GM18502 (cell line): ENCODE data around the gene TCF19.
A peak's percentile ranks its signal among the peaks of the same experiment; 100 is the strongest.

Experiments used
- ATAC-seq: cut with Tn5 transposase; IDR thresholded peaks from one replicate; pipeline ENCODE4 v1.9.1; 2021; ENCODE audit warnings: mild to moderate bottlenecking; ENCODE audit not compliant: unreplicated experiment, poor library complexity

TCF19 gene

DNA sequence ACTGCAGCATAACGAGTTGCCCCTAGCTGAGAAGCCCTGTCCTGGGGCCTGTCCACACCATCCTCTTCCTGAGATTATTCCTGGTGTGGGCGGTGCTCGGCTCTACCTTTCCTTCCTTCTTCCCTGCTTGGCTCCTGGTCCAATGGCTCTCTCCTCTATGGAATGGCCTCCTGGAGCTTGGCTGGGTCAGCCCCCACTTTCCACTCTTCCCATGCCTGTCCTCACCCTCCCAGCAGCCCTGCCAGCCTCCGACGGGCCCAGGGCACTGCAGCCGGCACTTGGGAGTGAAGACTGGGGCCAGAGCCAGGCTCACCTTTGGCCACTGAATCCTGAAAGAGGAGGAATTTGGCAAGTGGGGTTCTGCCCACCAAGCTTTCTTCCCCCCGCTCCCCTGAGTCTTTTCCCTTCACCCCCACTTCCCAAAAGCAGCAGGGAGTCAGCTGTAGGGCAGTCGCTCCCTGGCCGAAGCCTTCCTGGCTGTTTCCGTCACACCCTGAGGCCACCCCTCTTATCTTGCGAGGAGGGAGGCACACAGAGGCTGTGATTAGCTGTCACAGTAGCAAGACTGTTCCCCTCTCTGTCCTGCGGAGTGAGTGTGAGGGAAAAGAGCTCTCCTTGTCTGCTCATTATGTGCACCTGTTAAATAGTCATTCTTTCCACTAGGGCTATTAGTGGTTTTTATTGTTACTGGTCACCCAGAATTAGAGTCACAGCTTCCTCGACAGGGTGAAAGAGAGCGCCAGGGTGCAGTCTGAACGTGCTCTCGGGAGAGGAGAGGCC lies 31.8 kb upstream of the TCF19 start:
- no peak for ATAC-seq

DNA sequence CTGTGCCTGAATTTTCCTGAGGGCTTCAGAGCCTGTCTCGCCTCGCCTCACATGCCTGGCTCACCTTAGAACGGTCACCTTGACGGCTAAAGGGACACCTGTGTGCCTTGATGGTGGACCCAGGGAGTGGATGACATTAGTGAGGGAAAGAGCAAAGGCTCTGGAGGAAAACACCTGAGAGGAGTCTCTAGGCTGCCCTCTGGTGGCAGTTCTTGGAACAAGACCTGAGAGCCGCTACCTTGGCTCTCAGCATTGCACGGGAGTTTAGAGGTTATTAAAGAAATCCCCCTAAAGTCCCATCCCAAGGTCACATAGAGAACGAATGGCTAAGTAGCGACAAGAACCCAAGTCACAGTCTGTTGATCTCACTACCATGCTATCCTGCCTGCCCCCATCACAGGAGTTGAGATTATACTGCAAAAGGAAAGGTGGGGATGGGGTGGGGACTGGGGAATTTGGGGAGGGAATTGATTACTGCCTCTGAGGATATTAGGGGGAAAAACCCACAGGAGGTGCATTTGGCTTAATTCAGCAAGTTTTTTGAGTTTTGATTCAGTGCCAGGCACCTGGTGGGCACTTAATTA lies 30.2 kb upstream of the TCF19 start:
- ATAC-seq, result no peak

DNA sequence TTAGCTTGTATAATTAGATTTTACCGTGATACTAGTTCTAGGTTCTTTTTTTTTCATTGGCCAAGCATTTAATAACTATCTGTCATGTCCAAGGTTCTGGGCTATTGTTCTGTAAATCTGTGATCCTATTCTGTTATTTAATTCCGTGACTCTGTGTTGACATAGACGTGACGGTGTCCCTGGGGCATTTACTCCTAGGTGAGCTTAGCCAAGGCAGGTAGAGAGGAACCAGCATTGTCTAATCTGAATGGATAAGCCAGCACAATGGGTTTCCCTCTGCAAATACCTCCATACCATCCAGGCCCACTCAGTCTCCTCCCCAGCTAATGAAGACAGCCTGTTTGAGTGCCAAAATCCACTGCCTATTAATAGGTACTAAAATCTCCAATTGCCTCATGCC lies 29.3 kb upstream of the TCF19 start:
- ATAC-seq, result no peak

DNA sequence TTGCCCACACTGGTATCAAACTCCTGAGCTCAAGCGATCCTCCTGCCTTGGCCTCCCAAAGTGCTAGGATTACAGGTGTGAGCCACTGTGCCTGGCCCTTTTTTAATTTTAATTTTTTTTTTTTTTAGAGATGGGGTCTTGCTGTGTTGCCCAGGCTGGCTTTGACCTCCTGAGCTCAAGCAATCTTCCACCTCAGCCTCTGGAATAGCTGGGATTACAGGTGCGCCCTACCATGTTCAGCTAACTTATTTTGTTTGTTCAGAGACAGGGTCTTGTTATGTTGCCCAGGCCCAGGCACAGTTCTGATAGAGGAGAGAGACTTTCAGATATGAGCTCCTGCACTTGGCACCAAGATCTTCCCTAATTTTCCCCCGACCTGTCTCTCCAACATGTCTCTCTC lies 27.6 kb upstream of the TCF19 start:
- no peak for ATAC-seq

DNA sequence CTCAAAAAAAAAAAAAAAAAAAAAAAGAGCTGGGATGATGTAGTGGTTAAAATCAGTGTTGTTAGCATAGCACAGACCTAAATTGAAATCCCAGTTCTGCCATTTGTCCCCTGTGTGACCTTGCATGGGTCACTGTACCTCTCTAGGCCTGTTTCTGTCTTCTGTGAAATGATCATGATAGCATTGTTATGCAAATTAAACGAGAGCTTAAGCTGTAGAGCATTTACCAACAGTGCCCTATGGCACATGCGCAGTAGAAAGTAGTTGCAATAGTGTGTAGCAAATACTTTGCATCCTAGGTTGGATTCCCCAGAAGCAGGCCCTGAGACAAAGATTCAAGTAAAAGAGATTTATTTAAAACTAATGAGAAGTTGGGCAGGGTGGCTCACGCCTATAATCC lies 26.8 kb upstream of the TCF19 start:
- no peak for ATAC-seq

DNA sequence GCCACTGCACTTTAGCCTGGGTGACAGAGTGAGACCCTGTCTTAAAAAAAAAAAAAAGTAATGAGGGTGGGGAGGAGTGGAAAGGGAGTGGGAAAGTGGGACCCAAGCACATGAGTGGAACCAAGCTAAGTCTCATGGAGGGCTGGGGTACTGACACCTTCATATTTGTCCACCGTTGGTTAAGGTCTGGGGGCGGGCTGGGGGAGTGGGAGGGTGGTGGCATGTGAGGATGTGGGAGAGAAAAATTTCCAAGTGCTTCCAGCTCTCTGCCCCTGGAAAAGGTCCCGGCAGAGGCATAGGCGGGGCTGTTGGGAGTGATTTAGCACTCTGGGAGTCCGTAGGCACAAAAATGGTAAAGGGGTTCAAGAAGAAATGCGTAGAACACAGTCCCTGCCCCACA lies 25.6 kb upstream of the TCF19 start:
- no peak for ATAC-seq

DNA sequence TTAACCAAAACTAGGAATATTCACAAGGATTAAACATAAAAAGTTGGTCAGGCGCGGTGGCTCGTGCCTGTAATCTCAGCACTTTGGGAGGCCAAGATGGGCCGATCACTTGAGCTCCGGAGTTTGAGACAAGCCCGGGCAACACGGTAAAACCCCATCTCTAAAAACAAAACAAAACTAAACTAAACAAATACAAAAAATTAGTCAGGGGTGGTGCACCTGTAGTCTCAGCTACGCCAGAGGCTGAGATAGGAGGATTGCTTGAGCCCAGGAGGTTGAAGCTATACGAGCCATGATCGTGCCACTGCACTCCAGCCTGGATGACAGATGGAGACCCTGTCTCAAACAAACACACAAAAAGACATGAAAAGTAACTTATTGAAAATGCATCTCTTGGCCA lies 22.7 kb upstream of the TCF19 start:
- ATAC-seq, result no peak

DNA sequence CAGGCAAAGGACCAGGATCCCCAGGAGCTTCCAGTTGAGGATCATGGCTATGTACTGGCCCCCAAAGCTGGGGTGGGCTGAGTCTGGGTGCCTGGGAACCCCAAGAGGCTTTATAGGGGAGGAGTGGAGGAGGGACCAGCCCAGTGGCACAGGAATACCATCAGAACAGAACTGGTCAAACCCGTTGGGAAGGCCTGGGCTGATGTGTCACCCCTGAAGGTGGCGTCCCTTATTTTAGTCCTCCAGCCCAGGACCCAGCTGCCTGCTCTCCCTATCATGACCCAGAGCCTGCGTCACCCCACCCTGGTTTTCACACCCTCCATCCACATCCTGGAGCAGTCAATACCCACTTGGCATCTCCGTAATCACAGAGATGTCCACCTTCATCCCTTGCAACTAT lies 19.4 kb upstream of the TCF19 start, which contains the start of gene PSORS1C2:
Gene PSORS1C2, minus strand, starts transcription at position 85 of the 400 bp plus-strand sequence. Its CDS starts 40 bp downstream, at position 45.
- ATAC-seq, result no peak

DNA sequence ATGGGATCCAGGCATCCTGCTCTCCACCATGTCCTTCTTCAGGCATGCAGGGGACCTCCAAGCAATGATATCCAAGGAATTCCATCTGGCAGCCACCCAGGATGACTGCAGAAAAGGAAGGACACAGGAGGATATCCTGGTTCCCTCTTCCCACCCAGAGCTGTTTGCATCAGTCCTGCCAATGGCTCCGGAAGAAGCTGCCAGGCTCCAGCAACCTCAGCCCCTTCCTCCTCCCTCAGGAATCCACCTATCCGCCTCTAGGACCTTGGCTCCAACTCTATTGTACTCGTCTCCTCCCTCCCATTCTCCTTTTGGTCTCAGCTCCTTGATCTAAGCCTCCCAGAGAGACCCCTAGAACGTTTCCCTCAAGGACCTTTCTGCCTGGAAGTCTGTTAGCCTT lies 18.8 kb upstream of the TCF19 start:
- no peak for ATAC-seq

DNA sequence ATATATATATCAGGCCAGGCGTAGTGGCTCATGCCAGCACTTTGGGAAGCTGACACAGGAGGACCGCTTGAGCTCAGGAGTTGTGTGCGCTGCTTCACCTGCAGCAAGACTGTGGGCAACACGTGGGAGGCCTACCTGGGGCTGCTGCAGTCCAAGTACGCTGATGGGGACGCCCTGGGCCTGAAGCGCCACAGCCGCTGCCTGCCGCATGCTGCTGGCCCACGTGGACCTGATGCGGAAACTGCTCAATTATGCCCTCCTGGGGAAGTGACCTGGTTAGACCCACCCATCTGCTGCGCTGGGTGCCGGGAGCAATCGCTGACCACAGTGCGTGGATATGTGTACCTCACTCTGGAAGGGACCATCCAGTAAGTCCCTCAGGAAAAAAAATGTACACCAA lies 17.7 kb upstream of the TCF19 start:
- no peak for ATAC-seq

DNA sequence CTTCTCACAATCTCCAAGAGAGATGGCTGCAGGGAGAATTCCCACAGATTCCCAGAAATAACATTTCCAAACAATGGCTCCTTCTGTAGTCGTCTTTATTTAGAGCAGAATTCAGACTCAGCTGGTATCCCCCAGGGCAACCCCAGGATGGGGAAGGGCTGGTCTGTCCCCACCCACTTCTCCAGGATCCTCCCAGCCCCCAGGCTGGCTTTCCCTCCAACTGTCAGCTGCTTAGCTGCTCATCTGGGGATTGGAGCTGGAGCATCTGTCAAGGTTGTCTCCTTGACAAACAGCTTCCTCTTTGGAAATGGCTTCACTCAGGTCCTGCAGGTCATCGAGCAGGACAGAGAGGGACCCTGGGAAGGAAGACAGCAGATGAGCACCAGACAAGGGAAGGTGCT lies 16.0 kb upstream of the TCF19 start:
- no peak for ATAC-seq

DNA sequence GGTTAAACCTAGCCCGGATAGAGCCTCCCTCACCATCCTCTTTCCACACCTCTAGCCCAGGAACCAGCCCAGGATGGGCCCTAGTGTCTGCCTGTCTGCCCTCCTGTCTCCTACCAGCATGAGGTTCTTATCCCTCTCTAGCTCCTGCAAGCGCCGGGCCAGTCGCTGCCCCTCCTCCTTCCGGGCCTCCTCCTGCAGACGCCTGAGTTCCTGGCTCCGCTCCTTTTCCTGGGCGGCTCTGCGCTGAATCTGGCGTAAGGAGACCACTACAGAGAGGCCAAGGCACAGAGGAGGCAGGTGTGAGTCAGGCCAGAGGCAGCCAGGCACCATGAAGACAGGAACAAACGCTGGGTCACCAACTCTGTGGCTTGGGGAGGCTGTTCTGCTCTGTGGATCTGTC lies 15.2 kb upstream of the TCF19 start:
- ATAC-seq, result no peak

DNA sequence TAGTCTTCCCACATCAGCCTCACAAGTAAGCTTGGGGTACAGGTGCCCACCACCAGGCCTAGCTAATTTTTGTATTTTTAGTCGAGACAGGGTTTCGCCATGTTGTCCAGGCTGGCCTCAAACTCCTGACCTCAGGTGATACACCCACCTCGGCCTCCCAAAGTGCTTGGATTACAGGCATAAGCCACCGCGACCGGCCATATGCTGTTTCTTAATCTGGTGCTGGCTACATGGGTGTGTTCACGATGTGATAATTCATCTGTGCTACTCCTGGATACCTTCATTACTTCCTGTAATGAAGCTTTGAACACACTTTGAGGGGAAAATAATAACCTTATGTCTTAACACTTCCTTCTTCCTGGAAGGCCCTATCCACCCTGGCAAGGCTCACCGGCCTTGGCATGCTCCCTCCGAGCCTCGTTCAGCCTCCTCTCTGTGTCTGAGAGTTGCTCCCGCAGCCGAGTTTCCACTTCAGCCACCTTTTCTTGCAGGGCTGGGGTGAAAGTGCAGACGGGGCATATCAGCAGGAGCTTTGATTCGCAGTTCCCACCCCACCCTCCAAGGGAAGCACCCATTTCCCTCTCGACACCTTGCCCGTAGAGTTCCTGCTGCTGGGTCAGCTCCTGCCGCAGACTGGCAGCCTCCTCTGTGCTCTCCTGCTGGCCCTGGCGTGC lies 14.0 kb upstream of the TCF19 start:
- ATAC-seq, result no peak

DNA sequence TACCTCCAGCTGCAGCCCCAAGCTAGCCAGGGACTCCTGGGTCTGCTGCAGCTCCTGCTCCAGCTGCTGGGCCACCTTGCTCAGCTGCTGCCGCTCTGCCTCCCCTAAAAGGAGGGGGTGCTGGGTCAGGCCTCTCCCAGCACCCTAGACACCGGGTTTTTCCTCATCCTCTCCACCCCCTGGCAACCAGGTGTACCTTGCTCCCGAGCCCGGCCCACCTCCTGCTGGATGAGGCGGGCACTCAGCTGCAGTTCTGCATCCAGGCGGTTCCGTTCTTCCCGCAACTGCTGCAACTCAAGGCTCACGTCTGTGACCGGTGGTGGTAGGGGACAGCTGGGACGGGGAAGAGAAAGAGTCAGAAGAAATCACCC lies 13.4 kb upstream of the TCF19 start:
- ATAC-seq, result no peak

DNA sequence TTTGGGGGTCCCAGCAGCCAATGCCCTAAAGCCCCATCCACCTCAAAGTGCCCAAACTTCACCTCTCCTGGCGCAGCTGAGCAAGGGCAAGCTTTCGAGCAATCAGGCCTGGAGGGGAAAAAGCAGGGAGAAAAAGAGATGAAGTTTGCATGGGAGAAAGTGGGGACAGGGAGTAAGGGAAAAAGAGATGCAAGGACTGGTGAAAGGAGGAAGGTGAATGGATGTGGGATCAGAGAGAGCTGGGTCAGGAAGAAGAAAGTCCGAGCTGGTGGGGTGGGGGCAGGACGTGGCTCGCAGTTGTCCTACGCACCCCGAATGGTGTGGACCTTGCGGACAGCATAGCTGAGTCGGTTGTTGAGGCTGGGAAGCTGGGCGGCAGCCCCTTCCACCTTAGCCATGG lies 13.0 kb upstream of the TCF19 start:
- ATAC-seq, result no peak

DNA sequence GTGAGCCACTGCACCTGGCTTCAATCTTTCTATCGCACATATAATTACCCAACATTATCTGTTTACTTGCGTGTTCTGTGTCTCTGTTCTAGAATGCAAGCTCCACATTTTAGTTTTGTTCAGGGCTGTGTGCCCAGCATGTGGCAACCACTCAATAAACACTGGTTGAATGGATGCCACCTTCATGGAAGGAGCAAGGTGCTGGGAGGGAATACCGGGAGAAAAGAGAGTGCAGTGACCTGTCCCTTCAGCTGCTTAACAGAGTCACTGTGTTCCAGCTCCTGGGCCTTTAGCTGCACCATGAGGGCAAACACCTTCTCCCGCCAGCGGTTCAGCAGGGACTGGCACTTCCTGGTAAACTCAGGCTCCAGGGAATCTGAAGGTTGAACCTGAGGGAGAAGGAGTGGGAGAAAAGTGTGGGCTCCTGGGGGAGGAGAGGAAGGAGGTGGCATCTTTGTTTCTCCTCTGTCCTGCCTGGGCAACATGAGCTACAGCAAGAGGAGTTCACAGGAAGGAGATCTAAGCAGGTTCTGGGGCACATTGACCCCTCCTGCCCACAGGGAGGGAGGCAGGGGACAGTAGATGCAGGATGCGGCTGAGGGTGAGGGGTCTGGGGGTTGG lies 8.5 kb upstream of the TCF19 start:
- ATAC-seq, result no peak

DNA sequence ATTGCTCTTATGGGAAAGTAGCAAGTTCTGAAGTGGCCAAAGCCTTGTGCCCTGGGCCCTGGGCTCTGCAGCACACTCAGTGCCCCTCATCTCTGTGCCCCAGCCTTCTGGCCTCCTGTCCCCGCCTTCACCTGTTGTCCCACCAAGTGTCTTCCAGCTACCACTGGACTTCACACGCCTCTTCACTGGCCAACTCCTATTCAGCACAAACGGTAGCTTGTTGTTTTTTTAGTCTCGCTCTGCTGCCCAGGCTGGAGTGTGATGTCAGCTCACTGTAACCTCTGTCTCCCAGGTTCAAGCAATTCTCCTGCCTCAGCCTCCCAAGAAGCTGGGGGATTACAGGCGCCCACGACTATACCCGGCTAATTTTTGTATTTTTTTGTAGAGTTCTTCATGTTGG lies 5.6 kb upstream of the TCF19 start:
- ATAC-seq, result no peak

DNA sequence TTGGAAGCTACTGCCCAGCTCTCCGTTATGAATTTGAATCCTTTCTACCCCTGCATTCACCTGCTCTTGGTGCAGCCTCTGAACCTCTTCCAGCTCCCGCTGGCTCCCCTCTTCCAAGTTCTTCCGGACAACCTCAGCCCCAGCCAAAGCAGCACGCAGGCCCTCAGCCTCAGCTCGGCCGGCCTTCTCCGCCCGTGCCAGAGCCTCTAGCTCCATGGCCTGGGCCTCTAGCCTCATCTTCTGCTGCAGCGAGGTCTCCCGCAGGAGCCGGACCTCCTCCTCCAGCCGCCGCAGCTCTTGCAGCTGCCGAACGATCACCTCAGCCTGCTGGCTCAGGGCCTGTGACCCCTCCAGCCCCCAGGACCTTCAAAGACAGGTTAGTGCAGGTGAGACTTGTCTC lies 4.0 kb upstream of the TCF19 start:
- no peak for ATAC-seq

DNA sequence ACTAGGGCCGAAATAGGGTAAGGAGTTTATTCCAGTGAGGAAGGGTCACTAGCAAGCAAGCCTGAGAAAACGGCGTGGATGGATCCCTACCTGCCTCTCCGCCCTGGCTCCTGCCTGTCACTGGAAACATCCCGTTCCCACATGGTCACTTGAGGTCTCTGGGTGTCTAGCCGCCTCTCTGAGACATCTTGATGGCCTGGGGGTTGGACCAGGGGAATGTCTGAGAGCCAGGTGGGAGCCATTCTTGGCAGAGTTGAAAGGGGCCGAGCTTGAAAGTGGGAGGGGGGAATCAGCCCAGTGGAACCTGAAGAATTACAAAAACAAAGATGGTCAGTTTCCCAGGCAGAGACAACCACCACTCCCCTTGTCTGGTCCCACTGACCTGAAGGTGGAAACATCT lies 1.7 kb upstream of the TCF19 start:
- ATAC-seq, result no peak

DNA sequence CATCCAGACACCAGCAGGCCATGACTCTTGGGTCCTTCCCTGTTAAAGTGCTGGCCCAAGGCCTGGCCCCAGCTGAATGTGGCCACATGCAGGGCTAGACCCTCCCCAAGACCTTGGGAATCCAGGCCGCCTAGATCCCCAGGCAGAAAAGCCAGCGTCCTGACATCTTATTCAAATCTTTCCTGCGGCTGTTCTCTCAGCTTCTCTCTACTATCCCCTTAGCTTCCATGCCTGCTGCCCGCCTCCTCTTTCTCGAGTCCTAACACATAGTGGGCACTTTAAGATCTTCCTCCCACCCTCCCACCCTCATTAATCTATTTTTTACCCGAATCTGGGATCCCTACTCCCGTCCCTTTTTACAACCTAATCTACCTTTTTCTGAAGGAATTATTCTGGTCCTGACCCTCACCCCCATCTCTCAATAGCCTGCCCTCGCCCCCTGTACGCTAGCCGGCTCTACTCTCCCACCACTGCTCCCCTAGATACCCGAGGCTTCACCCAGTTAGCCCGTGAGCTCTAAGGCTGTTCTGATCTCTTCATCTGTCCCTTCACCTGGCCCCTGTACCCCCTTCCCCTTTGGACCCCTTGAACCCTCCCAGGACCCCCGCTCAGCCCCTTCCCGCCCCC lies 763 bp upstream of the TCF19 start, which contains the start of gene CCHCR1:
Gene CCHCR1, minus strand, starts transcription at position 290 of the 627 bp plus-strand sequence. Its CDS starts 202 bp downstream, at position 88.
- peak; percentile 8 for ATAC-seq
